Brain microvascular endothelial cell (primary cell): ENCODE data around the gene UBP1.
A peak's percentile ranks its signal among the peaks of the same experiment; 100 is the strongest.

Source experiments
- DNase-seq: peaks from one replicate; pipeline ENCODE4 v3.0.0-alpha.2; 2020
- H3K27ac ChIP-seq: fragments of 250-450 bp; sonication (Bioruptor Pico); 2 replicates; pipeline ENCODE4 v1.5.1; 2020; ENCODE audit warnings: mild to moderate bottlenecking, moderate library complexity
- H3K27me3 ChIP-seq: fragments of 250-450 bp; sonication (Bioruptor Pico); replicated peaks from 2 replicates; pipeline ENCODE4 v1.5.1; 2020; ENCODE audit warnings: mild to moderate bottlenecking
- H3K36me3 ChIP-seq: fragments of 250-450 bp; sonication (Bioruptor Pico); replicated peaks from 2 replicates; pipeline ENCODE4 v1.5.1; 2020; ENCODE audit warnings: mild to moderate bottlenecking
- H3K4me3 ChIP-seq: 2 replicates; pipeline ENCODE4 v1.5.1; 2011; ENCODE audit warnings: low read depth, mild to moderate bottlenecking, control low read depth, low read length, moderate library complexity
- CTCF ChIP-seq: IDR thresholded peaks from 2 replicates; pipeline ENCODE4 v1.5.1; 2011; ENCODE audit warnings: low read depth, mild to moderate bottlenecking, moderate library complexity, low read length, control low read depth, inconsistent platforms; ENCODE audit errors: missing control alignments
- in situ Hi-C: cut with HindIII; loops from 2 replicates; pipeline ENCODE4 v1.10.0; 2017; ENCODE audit warnings: low sequenced_read_pairs, low pct_ligation_motif_present

The UBP1 gene

GRCh38 chr3:33372218-33373081, 67.8 kb downstream of the UBP1 start:
- peak; percentile 60 for DNase-seq
- Histone ChIP-seq H3K4me3 (peak overlapping the region; percentile 18), H3K27me3 (no peaks in the 10 kb centered on the region), H3K27ac (no peak overlapping the region), H3K36me3 (peaks cover 25% of the 10 kb centered on the region)
- TF ChIP-seq CTCF: peak; percentile 92
- in situ Hi-C loops: no loop called here

GRCh38 chr3:33364531-33365128, 75.6 kb downstream of the UBP1 start:
- H3K36me3 ChIP-seq: peaks cover 2% of the 10 kb centered on the region
- DNase-seq: peak; percentile 54
- H3K4me3 ChIP-seq: no peak overlapping the region
- no peak for TF ChIP-seq CTCF
- no peaks in the 10 kb centered on the region for H3K27me3 ChIP-seq
- in situ Hi-C loops: no loop called here
- no peak overlapping the region for H3K27ac ChIP-seq

- H3K36me3 ChIP-seq: peaks cover 2% of the 10 kb centered on the region
- no peak overlapping the region for H3K27ac ChIP-seq
- no peak for TF ChIP-seq CTCF
- in situ Hi-C loops: no loop called here
- H3K27me3 ChIP-seq: no peaks in the 10 kb centered on the region
- no peak for DNase-seq
- no peak overlapping the region for H3K4me3 ChIP-seq
These were observed 76.1 kb downstream of the UBP1 start for GRCh38 chr3:33364060-33364459.

- TF ChIP-seq CTCF: no peak
- Histone ChIP-seq H3K27me3 (no peaks in the 10 kb centered on the region), H3K4me3 (no peak overlapping the region), H3K27ac (no peak overlapping the region), H3K36me3 (peaks cover 2% of the 10 kb centered on the region)
- DNase-seq: no peak
- in situ Hi-C loops: no loop called here
These were observed 76.9 kb downstream of the UBP1 start for GRCh38 chr3:33363113-33363800.

- no peak for TF ChIP-seq CTCF
- Histone ChIP-seq H3K36me3 (peaks cover 2% of the 10 kb centered on the region), H3K27me3 (no peaks in the 10 kb centered on the region), H3K27ac (peak overlapping the region; percentile 68), H3K4me3 (no peak overlapping the region)
- in situ Hi-C loops: no loop called here
- peak; percentile 53 for DNase-seq
These were observed 79.9 kb downstream of the UBP1 start for GRCh38 chr3:33360136-33360825.
